Panc1 (cell line): ENCODE measurements around the gene ZC3H13. TPM values are rescaled to one million over a fixed set of nuclear protein-coding genes. Genes with fewer than 3 reads are reported as not detected.

Source experiments
- ATAC-seq: fragments of 200-7000 bp; cut with Tn5 transposase; 2 replicates; pipeline ENCODE4 v1.9.1; 2020; ENCODE audit warnings: mild to moderate bottlenecking, moderate library complexity
- BruUV-seq: library from RNA; stranded (reverse); fragments of 400-500 nt; replicated peaks from 2 replicates; lab custom pipeline; 2021; lab: Mats Ljungman, UMichigan
- CTCF ChIA-PET: fragments of 300-600 bp; sonication (Branson Sonifier 250); formaldehyde crosslinking; loops from one replicate; lab custom pipeline; 2022; ENCODE audit warnings: antibody characterized with exemption; lab: Charles Lee
- POLR2A ChIA-PET: fragments of 300-600 bp; sonication (Branson Sonifier 250); formaldehyde crosslinking; loops from one replicate; lab custom pipeline; 2022; ENCODE audit warnings: antibody characterized with exemption; lab: Charles Lee
- DNase-seq: peaks from one replicate; pipeline ENCODE4 v3.0.0-alpha.2; 2010; ENCODE audit warnings: low read depth, low spot score
- H3K27ac ChIP-seq: 2 replicates; pipeline ENCODE4 v1.5.1; 2011; ENCODE audit warnings: mild to moderate bottlenecking, low read length, inconsistent platforms
- H3K27me3 ChIP-seq: fragments of 200-500 bp; sonication (Bioruptor generic); 2 replicates; pipeline ENCODE4 v1.6.0; 2014; ENCODE audit warnings: low read length, inconsistent platforms; ENCODE audit not compliant: control insufficient read depth, insufficient read depth
- H3K36me3 ChIP-seq: fragments of 200-500 bp; sonication (Bioruptor generic); 2 replicates; pipeline ENCODE4 v1.5.1; 2014; ENCODE audit warnings: inconsistent platforms, mild to moderate bottlenecking, low read length, moderate library complexity; ENCODE audit not compliant: control insufficient read depth, insufficient read depth
- H3K4me1 ChIP-seq: 2 replicates; pipeline ENCODE4 v1.5.1; 2011; ENCODE audit warnings: inconsistent platforms, mild to moderate bottlenecking, low read length, moderate library complexity; ENCODE audit not compliant: control insufficient read depth, insufficient read depth
- H3K4me3 ChIP-seq, 2 experiments: 2 replicates each; pipeline ENCODE4 v1.5.1; 2011 to 2012; ENCODE audit warnings: low read depth in 2 of 2, low read length in 2 of 2, mild to moderate bottlenecking in 2 of 2, inconsistent platforms in 1 of 2, moderate library complexity in 1 of 2
- H3K9me3 ChIP-seq: fragments of 200-500 bp; sonication (Bioruptor generic); 2 replicates; pipeline ENCODE4 v1.5.1; 2014; ENCODE audit warnings: low read depth, mild to moderate bottlenecking, inconsistent platforms, low read length, moderate library complexity; ENCODE audit not compliant: control insufficient read depth, insufficient read depth
- CTCF ChIP-seq: fragments of 450-650 bp; IDR thresholded peaks from 2 replicates; pipeline ENCODE4 v1.5.1; 2017; ENCODE audit warnings: mild to moderate bottlenecking
- POLR2AphosphoS5 ChIP-seq: IDR thresholded peaks from 2 replicates; pipeline ENCODE4 v1.6.1; 2012; ENCODE audit warnings: mild to moderate bottlenecking, low read depth, low read length, moderate library complexity
- REST ChIP-seq, 2 experiments: IDR thresholded peaks; 2 replicates each; pipeline ENCODE4 v1.6.1; 2011 to 2012; ENCODE audit warnings: low read depth in 2 of 2, control low read depth in 1 of 2, low read length in 1 of 2, mild to moderate bottlenecking in 1 of 2, moderate library complexity in 1 of 2; ENCODE audit not compliant: insufficient read depth in 1 of 2
- SIN3A ChIP-seq: IDR thresholded peaks from 2 replicates; pipeline ENCODE4 v1.6.1; 2012; ENCODE audit warnings: low read depth, mild to moderate bottlenecking, low read length, moderate library complexity, borderline replicate concordance; ENCODE audit not compliant: insufficient read depth
- TCF7L2 ChIP-seq: IDR thresholded peaks from 2 replicates; pipeline ENCODE4 v1.6.1; 2011; ENCODE audit warnings: mild to moderate bottlenecking, low read depth, low read length, inconsistent platforms
- in situ Hi-C: cut with HindIII; loops from 2 replicates; pipeline ENCODE4 v1.10.0; 2016; ENCODE audit warnings: low sequenced_read_pairs, low pct_unique_long_range_greater_than_20kb
- intact Hi-C: fragments of 100-400 bp; cut with micrococcal nuclease; formaldehyde crosslinking; loops from one replicate; pipeline ENCODE4 v1.10.0; 2022; ENCODE audit not compliant: unreplicated experiment
- total RNA-seq: library from RNA; stranded (reverse); gene quantifications from one replicate; pipeline ENCODE4 v1.2.1, GENCODE V29; 2021; ENCODE audit not compliant: unreplicated experiment

The ZC3H13 gene
- total RNA-seq, 1 experiment from 2014 or later: 25.3 TPM

GRCh38 chr13:46094478-46094877 is 41.9 kb upstream of the ZC3H13 start:
- BruUV-seq: no TSS peak
- ChIA-PET CTCF (no interaction called here), POLR2A (no interaction called here)
- H3K4me3 ChIP-seq: no peak overlapping the region
- no peak overlapping the region for H3K27ac ChIP-seq
- no peaks in the 10 kb centered on the region for H3K36me3 ChIP-seq
- no peak for DNase-seq
- H3K4me1 ChIP-seq: no peaks in the 10 kb centered on the region
- no peaks in the 10 kb centered on the region for H3K27me3 ChIP-seq
- intact Hi-C loops (no loop called here), in situ Hi-C loops (no loop called here)
- no peaks in the 10 kb centered on the region for H3K9me3 ChIP-seq
- ATAC-seq: no peak
- TF ChIP-seq CTCF (no peak), REST (IDR thresholded peaks at IDR 0.05; ENCODE audit: insufficient read depth in 1 of 2, low read depth in 2 of 2, low read length in 1 of 2) (no peak), POLR2AphosphoS5 (no peak), SIN3A (no peak), TCF7L2 (no peak)

- no peak for ATAC-seq
- TF ChIP-seq SIN3A: no peak
- TF ChIP-seq CTCF: no peak
- no peak for TF ChIP-seq REST (IDR thresholded peaks at IDR 0.05; ENCODE audit: insufficient read depth in 1 of 2, low read depth in 2 of 2, low read length in 1 of 2)
- no peak for TF ChIP-seq POLR2AphosphoS5
- TF ChIP-seq TCF7L2: no peak
- POLR2A ChIA-PET: no interaction called here
Observed at GRCh38 chr13:46088821-46089562, 36.4 kb upstream of the ZC3H13 start.

More at GRCh38 chr13:46088821-46089562, 36.4 kb upstream of the ZC3H13 start:
- in situ Hi-C loops (no loop called here), intact Hi-C loops (no loop called here)
- no peaks in the 10 kb centered on the region for H3K4me1 ChIP-seq
- no peaks in the 10 kb centered on the region; the same call in 1 of the 2 replicates for H3K27me3 ChIP-seq
- no peak overlapping the region for H3K4me3 ChIP-seq
- DNase-seq: no peak
- H3K27ac ChIP-seq: no peak overlapping the region
- CTCF ChIA-PET: no interaction called here
- no TSS peak for BruUV-seq
- no peaks in the 10 kb centered on the region for H3K9me3 ChIP-seq
- H3K36me3 ChIP-seq: no peaks in the 10 kb centered on the region
